BJ (cell line): ENCODE data around the gene TRAPPC5. TPM values are rescaled to one million over a fixed set of nuclear protein-coding genes. Genes with fewer than 3 reads are reported as not detected.

Source experiments
- CTCF ChIA-PET: fragments of 350-600 bp; formaldehyde crosslinking; extraction: SDS; loops from one replicate; lab custom pipeline; 2021; ENCODE audit warnings: antibody characterized with exemption, inconsistent platforms; lab: Yijun Ruan, JAX
- POLR2A ChIA-PET: fragments of 300-600 bp; sonication (Branson Sonifier 250); formaldehyde crosslinking; extraction: SDS; loops from one replicate; lab custom pipeline; 2021; ENCODE audit warnings: antibody characterized with exemption; lab: Charles Lee
- DNase-seq: peaks from one replicate; pipeline ENCODE4 v3.0.0-alpha.2; 2011; ENCODE audit warnings: low read depth
- H3K27me3 ChIP-seq: 2 replicates; pipeline ENCODE4 v1.6.0; 2011; ENCODE audit warnings: low read length; ENCODE audit not compliant: control insufficient read depth, insufficient read depth
- H3K36me3 ChIP-seq: 2 replicates; pipeline ENCODE4 v1.5.1; 2011; ENCODE audit warnings: low read length; ENCODE audit not compliant: control insufficient read depth, insufficient read depth
- H3K4me3 ChIP-seq: 2 replicates; pipeline ENCODE4 v1.5.1; 2011; ENCODE audit warnings: low read depth, mild to moderate bottlenecking, control low read depth, low read length
- polyA plus RNA-seq: library from polyadenylated mRNA; depleted of rRNA; stranded (reverse); fragments of >200 nt; gene quantifications from 2 replicates; pipeline ENCODE4 v1.2.3, GENCODE V29; 2011
- TF ChIP-seq, protein P1 (sequence below): IDR thresholded peaks from 2 replicates; pipeline ENCODE4 v1.5.1; 2011; ENCODE audit warnings: low read depth, mild to moderate bottlenecking, control low read depth, inconsistent platforms, low read length, moderate library complexity; ENCODE audit not compliant: insufficient read depth

The TRAPPC5 gene
- polyA plus RNA-seq, 1 experiment: 85.1 TPM

GRCh38 chr19:7638802-7639465, 41.7 kb upstream of the TRAPPC5 start:
- Histone ChIP-seq H3K27me3 (no peaks in the 10 kb centered on the region), H3K4me3 (no peak overlapping the region), H3K36me3 (peaks cover 2% of the 10 kb centered on the region)
- DNase-seq: no peak
- CTCF ChIA-PET: interaction anchor here (0.7 to 2.8 kb wide), 2 partner anchors 12 to 42 kb away, joined by 3 to 15 read pairs; partner anchors contain the start of gene TRAPPC5
- POLR2A ChIA-PET: no interaction called here
- TF ChIP-seq, protein P1, sequence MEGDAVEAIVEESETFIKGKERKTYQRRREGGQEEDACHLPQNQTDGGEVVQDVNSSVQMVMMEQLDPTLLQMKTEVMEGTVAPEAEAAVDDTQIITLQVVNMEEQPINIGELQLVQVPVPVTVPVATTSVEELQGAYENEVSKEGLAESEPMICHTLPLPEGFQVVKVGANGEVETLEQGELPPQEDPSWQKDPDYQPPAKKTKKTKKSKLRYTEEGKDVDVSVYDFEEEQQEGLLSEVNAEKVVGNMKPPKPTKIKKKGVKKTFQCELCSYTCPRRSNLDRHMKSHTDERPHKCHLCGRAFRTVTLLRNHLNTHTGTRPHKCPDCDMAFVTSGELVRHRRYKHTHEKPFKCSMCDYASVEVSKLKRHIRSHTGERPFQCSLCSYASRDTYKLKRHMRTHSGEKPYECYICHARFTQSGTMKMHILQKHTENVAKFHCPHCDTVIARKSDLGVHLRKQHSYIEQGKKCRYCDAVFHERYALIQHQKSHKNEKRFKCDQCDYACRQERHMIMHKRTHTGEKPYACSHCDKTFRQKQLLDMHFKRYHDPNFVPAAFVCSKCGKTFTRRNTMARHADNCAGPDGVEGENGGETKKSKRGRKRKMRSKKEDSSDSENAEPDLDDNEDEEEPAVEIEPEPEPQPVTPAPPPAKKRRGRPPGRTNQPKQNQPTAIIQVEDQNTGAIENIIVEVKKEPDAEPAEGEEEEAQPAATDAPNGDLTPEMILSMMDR: no peak

- H3K4me3 ChIP-seq: no peak overlapping the region
- ChIA-PET POLR2A (no interaction called here), CTCF (no interaction called here)
- no peaks in the 10 kb centered on the region for H3K27me3 ChIP-seq
- TF ChIP-seq, protein P1: no peak
- no peak for DNase-seq
- H3K36me3 ChIP-seq: peaks cover 2% of the 10 kb centered on the region
Measured at GRCh38 chr19:7639863-7640348, 40.7 kb upstream of the TRAPPC5 start.

- H3K27me3 ChIP-seq: no peaks in the 10 kb centered on the region
- no peak for DNase-seq
- TF ChIP-seq, protein P1: no peak
- CTCF ChIA-PET: interaction anchor here (0.5 to 2.7 kb wide), 3 partner anchors 11 to 486 kb away, joined by 3 to 11 read pairs (median 4); no protein-coding TSS in a partner anchor
- peaks cover 2% of the 10 kb centered on the region for H3K36me3 ChIP-seq
- POLR2A ChIA-PET: no interaction called here
- H3K4me3 ChIP-seq: no peak overlapping the region
Measured at GRCh38 chr19:7640803-7641202, 39.8 kb upstream of the TRAPPC5 start.

GRCh38 chr19:7641290-7642276, 39.0 kb upstream of the TRAPPC5 start:
- peaks cover 2% of the 10 kb centered on the region for H3K36me3 ChIP-seq
- DNase-seq: no peak
- CTCF ChIA-PET: interaction anchor here (0.5 to 2.7 kb wide), 5 partner anchors 8 to 486 kb away, joined by 3 to 11 read pairs (median 4); partner anchors contain the start of genes PCP2 and TRAPPC5
- H3K4me3 ChIP-seq: no peak overlapping the region
- POLR2A ChIA-PET: no interaction called here
- H3K27me3 ChIP-seq: no peaks in the 10 kb centered on the region
- TF ChIP-seq, protein P1: no peak
